H1 (cell line): ENCODE measurements around the gene TMEM150B. TPM values are rescaled to one million over a fixed set of nuclear protein-coding genes. Genes with fewer than 3 reads are reported as not detected.
A peak's percentile ranks its signal among the peaks of the same experiment; 100 is the strongest.

Experiments
- CTCF ChIA-PET: fragments of 300-600 bp; sonication (Branson Sonifier 250); formaldehyde crosslinking; loops from one replicate; lab custom pipeline; 2021; ENCODE audit not compliant: partially characterized antibody; lab: Charles Lee
- POLR2A ChIA-PET: fragments of 300-600 bp; sonication (Branson Sonifier 250); formaldehyde crosslinking; loops from one replicate; lab custom pipeline; 2021; ENCODE audit warnings: inconsistent platforms; ENCODE audit not compliant: partially characterized antibody; lab: Charles Lee
- DNase-seq, 2 experiments: peaks; one replicate each; pipeline versions ENCODE4 v3.0.0 to v3.0.0-alpha.2; 2010 to 2022; ENCODE audit warnings: low spot score in 2 of 2, low read depth in 1 of 2, mixed read lengths in 1 of 2
- FAIRE-seq: peaks from 2 replicates; lab custom pipeline; 2011; peaks lifted over from hg19 to GRCh38; lab: Jason Lieb, UNC
- H2AFZ ChIP-seq: 2 replicates; pipeline ENCODE4 v1.8.1; 2012; ENCODE audit warnings: low read length, inconsistent platforms
- H2AK5ac ChIP-seq: 2 replicates; pipeline ENCODE4 v1.6.1; 2013; ENCODE audit warnings: low read depth, low read length
- H2BK120ac ChIP-seq: replicated peaks from 2 replicates; pipeline ENCODE3; 2013; ENCODE audit warnings: low read depth, low read length, inconsistent platforms
- H2BK12ac ChIP-seq: 2 replicates; pipeline ENCODE4 v1.6.1; 2013; ENCODE audit warnings: low read depth, low read length
- H2BK15ac ChIP-seq: 2 replicates; pipeline ENCODE4 v1.6.1; 2013; ENCODE audit warnings: low read length
- H2BK20ac ChIP-seq: 2 replicates; pipeline ENCODE4 v1.6.1; 2013; ENCODE audit warnings: low read length
- H2BK5ac ChIP-seq: 2 replicates; pipeline ENCODE4 v1.6.1; 2013; ENCODE audit warnings: low read depth, low read length
- H3K14ac ChIP-seq: 2 replicates; pipeline ENCODE4 v1.6.1; 2013; ENCODE audit warnings: inconsistent platforms; ENCODE audit not compliant: insufficient read length
- H3K18ac ChIP-seq: 2 replicates; pipeline ENCODE4 v1.6.1; 2013; ENCODE audit warnings: low read length; ENCODE audit errors: extremely low read depth
- H3K23ac ChIP-seq: 2 replicates; pipeline ENCODE4 v1.6.1; 2013; ENCODE audit warnings: inconsistent platforms; ENCODE audit not compliant: insufficient read length
- H3K23me2 ChIP-seq: 2 replicates; pipeline ENCODE4 v1.6.1; 2013; ENCODE audit warnings: low read depth, low read length
- H3K27ac ChIP-seq: 2 replicates; pipeline ENCODE4 v1.6.1; 2011; ENCODE audit warnings: low read depth, low read length, inconsistent platforms
- H3K27me3 ChIP-seq, 4 experiments: replicated peaks in 1 of 4; 1 replicate in 1 of 4; 2 replicates in 3 of 4; pipeline versions ENCODE4 v1.6.1 to v1.8.1; 2011 to 2013; ENCODE audit warnings: low read length in 3 of 4, mild to moderate bottlenecking in 3 of 4, inconsistent platforms in 2 of 4, mixed read lengths in 2 of 4, moderate library complexity in 1 of 4; ENCODE audit not compliant: control insufficient read depth in 3 of 4, insufficient read depth in 3 of 4; ENCODE audit errors: extremely low read depth in 1 of 4
- H3K36me3 ChIP-seq, 4 experiments: 2 replicates each; pipeline versions ENCODE4 v1.6.1 to v1.8.1; 2011 to 2013; ENCODE audit warnings: mild to moderate bottlenecking in 4 of 4, low read length in 3 of 4, moderate library complexity in 2 of 4, control low read depth in 1 of 4, inconsistent platforms in 1 of 4; ENCODE audit not compliant: insufficient read depth in 4 of 4, control insufficient read depth in 2 of 4
- H3K4ac ChIP-seq: replicated peaks from 2 replicates; pipeline ENCODE3; 2013; ENCODE audit warnings: low read length, low read depth, mixed read lengths, inconsistent platforms; ENCODE audit not compliant: insufficient read length
- H3K4me1 ChIP-seq, 4 experiments: replicated peaks in 1 of 4; 1 replicate in 1 of 4; 2 replicates in 3 of 4; pipeline versions ENCODE4 v1.6.1 to v1.8.1; 2011 to 2013; ENCODE audit warnings: low read length in 3 of 4, inconsistent platforms in 2 of 4, mixed read lengths in 1 of 4; ENCODE audit not compliant: insufficient read depth in 4 of 4, control insufficient read depth in 3 of 4
- H3K4me2 ChIP-seq, 2 experiments: 2 replicates each; pipeline versions ENCODE4 v1.6.1 to v1.8.1; 2011 to 2013; ENCODE audit warnings: low read depth in 2 of 2, low read length in 2 of 2, control low read depth in 1 of 2, inconsistent platforms in 1 of 2, mild to moderate bottlenecking in 1 of 2; ENCODE audit not compliant: insufficient read depth in 1 of 2
- H3K4me3 ChIP-seq, 4 experiments: fragments of 200-600, 300-600 bp in 1 of 4; sonication (generic), shearing (Covaris generic), sonication (Bioruptor Twin) in 1 of 4; 2 replicates each; pipeline versions ENCODE4 v1.5.1 to v1.8.1; 2011 to 2016; ENCODE audit warnings: low read length in 4 of 4, low read depth in 3 of 4, control low read depth in 2 of 4, inconsistent platforms in 2 of 4, mild to moderate bottlenecking in 2 of 4, mixed read lengths in 1 of 4, moderate library complexity in 1 of 4; ENCODE audit not compliant: insufficient read depth in 2 of 4; ENCODE audit errors: extremely low read depth in 1 of 4
- H3K56ac ChIP-seq: replicated peaks from 2 replicates; pipeline ENCODE3; 2013; ENCODE audit warnings: low read depth, mild to moderate bottlenecking, mixed read lengths, low read length, inconsistent platforms; ENCODE audit not compliant: insufficient read length
- H3K79me1 ChIP-seq: 2 replicates; pipeline ENCODE4 v1.6.1; 2013; ENCODE audit warnings: low read depth, low read length, control low read depth
- H3K79me2 ChIP-seq, 2 experiments: 2 replicates each; pipeline versions ENCODE4 v1.6.1 to v1.8.1; 2012 to 2013; ENCODE audit warnings: low read length in 2 of 2, mild to moderate bottlenecking in 2 of 2, inconsistent platforms in 1 of 2; ENCODE audit not compliant: insufficient read depth in 2 of 2, control insufficient read depth in 1 of 2
- H3K9ac ChIP-seq, 4 experiments: replicated peaks in 1 of 4; 1 replicate in 1 of 4; 2 replicates in 3 of 4; pipeline versions ENCODE4 v1.6.1 to v1.8.1; 2011 to 2013; ENCODE audit warnings: low read depth in 3 of 4, low read length in 3 of 4, control low read depth in 2 of 4, mild to moderate bottlenecking in 2 of 4, moderate library complexity in 2 of 4, inconsistent platforms in 1 of 4; ENCODE audit errors: extremely low read depth in 1 of 4
- H3K9me3 ChIP-seq, 2 experiments: 2 replicates each; pipeline versions ENCODE4 v1.6.1 to v1.8.1; 2012 to 2013; ENCODE audit warnings: mild to moderate bottlenecking in 2 of 2, moderate library complexity in 2 of 2, control low read depth in 1 of 2, inconsistent platforms in 1 of 2, low read depth in 1 of 2, low read length in 1 of 2, mixed read lengths in 1 of 2; ENCODE audit not compliant: insufficient read depth in 2 of 2
- H4K20me1 ChIP-seq, 2 experiments: replicated peaks in 1 of 2; 2 replicates each; pipeline versions ENCODE3 to v1.8.1; 2011 to 2013; ENCODE audit warnings: inconsistent platforms in 2 of 2, low read length in 2 of 2, mild to moderate bottlenecking in 1 of 2; ENCODE audit not compliant: insufficient read depth in 2 of 2, control insufficient read depth in 1 of 2
- H4K5ac ChIP-seq: 2 replicates; pipeline ENCODE4 v1.6.1; 2013; ENCODE audit warnings: low read length, low read depth, mixed read lengths, inconsistent platforms; ENCODE audit not compliant: insufficient read length
- H4K8ac ChIP-seq: 2 replicates; pipeline ENCODE4 v1.8.0; 2013; ENCODE audit warnings: mild to moderate bottlenecking, moderate library complexity, low read length, inconsistent platforms; ENCODE audit not compliant: insufficient read depth; ENCODE audit errors: extremely low read depth
- H4K91ac ChIP-seq: replicated peaks from 2 replicates; pipeline ENCODE3; 2013; ENCODE audit warnings: low read length, mixed read lengths, inconsistent platforms; ENCODE audit not compliant: insufficient read length
- BRCA1 ChIP-seq: IDR thresholded peaks from 2 replicates; pipeline ENCODE4 v1.6.1; 2012; ENCODE audit warnings: low read depth, low read length, improper control_type of control experiment
- CEBPB ChIP-seq: IDR thresholded peaks from 2 replicates; pipeline ENCODE4 v1.6.1; 2012; ENCODE audit warnings: low read depth, low read length
- CTBP2 ChIP-seq: IDR thresholded peaks from 2 replicates; pipeline ENCODE4 v1.7.0; 2011; ENCODE audit warnings: borderline replicate concordance, mild to moderate bottlenecking, moderate library complexity, mixed read lengths, low read length; ENCODE audit not compliant: insufficient read depth, insufficient read length
- EZH2 ChIP-seq: fragments of 200-600 bp; sonication (generic); IDR thresholded peaks from 2 replicates; pipeline ENCODE4 v1.7.1; 2012; ENCODE audit warnings: low read depth, mild to moderate bottlenecking, moderate library complexity, low read length, inconsistent platforms; ENCODE audit not compliant: severe bottlenecking
- GTF2F1 ChIP-seq: IDR thresholded peaks from 2 replicates; pipeline ENCODE4 v1.6.1; 2012; ENCODE audit warnings: low read depth, low read length, improper control_type of control experiment, borderline replicate concordance
- JUND ChIP-seq: IDR thresholded peaks from 2 replicates; pipeline ENCODE4 v1.6.1; 2011; ENCODE audit warnings: mild to moderate bottlenecking, improper control_type of control experiment, low read length
- KDM5A ChIP-seq: fragments of 200-600 bp; IDR thresholded peaks from 2 replicates; pipeline ENCODE4 v1.7.1; 2012; ENCODE audit warnings: mild to moderate bottlenecking, low read length, inconsistent platforms, mixed read lengths
- NRF1 ChIP-seq: IDR thresholded peaks from 2 replicates; pipeline ENCODE4 v1.6.1; 2011; ENCODE audit warnings: mild to moderate bottlenecking, low read depth, low read length, improper control_type of control experiment
- RFX5 ChIP-seq: IDR thresholded peaks from 2 replicates; pipeline ENCODE4 v1.6.1; 2011; ENCODE audit warnings: low read depth, low read length, improper control_type of control experiment, borderline replicate concordance
- SAP30 ChIP-seq: fragments of 300-600 bp; sonication (generic); IDR thresholded peaks from 2 replicates; pipeline ENCODE4 v1.7.1; 2012; ENCODE audit warnings: low read length, moderate library complexity, mild to moderate bottlenecking, inconsistent platforms; ENCODE audit not compliant: insufficient read depth, insufficient replicate concordance
- SIX5 ChIP-seq: IDR thresholded peaks from 2 replicates; pipeline ENCODE4 v1.6.1; 2011; ENCODE audit warnings: mild to moderate bottlenecking, low read depth, low read length
- TAF1 ChIP-seq: IDR thresholded peaks from 2 replicates; pipeline ENCODE4 v1.6.1; 2011; ENCODE audit warnings: mild to moderate bottlenecking, low read depth, low read length
- TEAD4 ChIP-seq: IDR thresholded peaks from 2 replicates; pipeline ENCODE4 v1.6.1; 2012; ENCODE audit warnings: low read depth, low read length, inconsistent platforms, mixed read lengths
- YY1 ChIP-seq: IDR thresholded peaks from 2 replicates; pipeline ENCODE4 v1.6.1; 2011; ENCODE audit warnings: low read depth, mild to moderate bottlenecking, low read length
- WGBS, 2 experiments: shearing (Covaris generic) in 1 of 2; methylation state at CpG; one replicate each; pipeline versions ENCODE4 v1.1.6 to v1.1.7; 2013 to 2015; ENCODE audit warnings: low lambda C conversion rate in 2 of 2, mixed read lengths in 2 of 2, inconsistent platforms in 1 of 2, low coverage in 1 of 2, missing lambda C conversion rate in 1 of 2; ENCODE audit not compliant: insufficient replicate concordance in 2 of 2, insufficient coverage in 1 of 2, insufficient read length in 1 of 2; ENCODE audit errors: extremely low coverage in 1 of 2, missing lambda C conversion rate in 1 of 2; 5-methylcytosine and 5-hydroxymethylcytosine counted together
- polyA plus RNA-seq, 7 experiments: library from polyadenylated mRNA; depleted of rRNA in 3 of 7; stranded (reverse) in 5 of 7; unstranded in 2 of 7; fragments of >200 nt in 5 of 7; fragments of 200-250 nt in 2 of 7; gene quantifications; 1 replicate in 5 of 7; 2 replicates in 1 of 7; 4 replicates in 1 of 7; pipeline versions ENCODE4 v1.2.1 to v1.2.3, GENCODE V29; 2011 to 2013; ENCODE audit warnings: missing spikeins in 2 of 7, mixed read lengths in 2 of 7
- total RNA-seq: library from RNA; stranded (reverse); fragmentation: NEBNext Ultra II Directional; extraction: Animal tissue kit (Norgen Biotek cat#: 25700); gene quantifications from 2 replicates; pipeline ENCODE4 v1.2.1, GENCODE V29; 2021

The TMEM150B gene
- total and polyA plus RNA-seq, 2 of the 8 experiments (the other 6 are each of a cell fraction or from before 2014, with no cell fraction given): 0.41 to 0.91 TPM

GRCh38 chr19:55279340-55279739, 45.8 kb downstream of the TMEM150B start:
- Histone ChIP-seq H3K4me1 (peaks cover 3 to 19% (median 7%) of the 10 kb centered on the region in 4 experiments), H3K9ac (peak overlapping the region in 3 of 4 experiments; percentile 54 to 86 (median 86); a peak in 6 of 7 replicates), H3K4ac (no peak overlapping the region), H3K27me3 (no peaks in the 10 kb centered on the region), H4K20me1 (peaks cover 3 to 4% of the 10 kb centered on the region in 2 experiments), H2BK5ac (peak overlapping the region; percentile 90; the same call in 1 of the 2 replicates), H4K5ac (no peak overlapping the region), H2BK12ac (no peak overlapping the region), H3K36me3 (peaks cover 0 to 9% (median 4%) of the 10 kb centered on the region in 4 experiments; a peak in 5 of 8 replicates), H3K18ac (peak overlapping the region; percentile 32; the same call in 1 of the 2 replicates), H2AFZ (peak overlapping the region; percentile 87; the same call in 1 of the 2 replicates), H2AK5ac (no peak overlapping the region), H2BK20ac (no peak overlapping the region), H3K79me1 (peaks cover 4% of the 10 kb centered on the region; the same call in 1 of the 2 replicates), H3K4me3 (peak overlapping the region; percentile 71 to 98 (median 90)), H3K79me2 (peaks cover 3 to 6% of the 10 kb centered on the region in 2 experiments; a peak in 3 of 4 replicates), H3K9me3 (no peaks in the 10 kb centered on the region; a peak in 1 of 4 replicates), H2BK120ac (no peak overlapping the region), H3K27ac (peak overlapping the region; percentile 85), H3K23me2 (peaks cover 9% of the 10 kb centered on the region; the same call in 1 of the 2 replicates), H3K14ac (no peak overlapping the region), H3K56ac (no peak overlapping the region), H4K91ac (no peak overlapping the region), H2BK15ac (no peak overlapping the region), H4K8ac (peak overlapping the region; percentile 95; the same call in 1 of the 2 replicates), H3K4me2 (peak overlapping the region; percentile 86 to 87), H3K23ac (no peak overlapping the region)
- CTCF ChIA-PET: interaction anchor here (1.4 to 1.5 kb wide), 2 partner anchors 11 to 24 kb away, joined by 4 to 6 read pairs; no protein-coding TSS in a partner anchor
- POLR2A ChIA-PET: interaction anchor here (1.0 to 5.9 kb wide), 9 partner anchors 16 to 325 kb away, joined by 3 to 28 read pairs (median 5); partner anchors contain the start of genes PPP1R12C, PPP6R1 and UBE2S
- DNase-seq (no peak), FAIRE-seq (no peak)
- WGBS, 2 experiments: 5% methylated on average over 23 of the region's 23 CpGs; no CpG with 5 or more reads in 1 of the 2 experiments
- no peak for TF ChIP-seq SAP30
- no peak for TF ChIP-seq JUND
- no peak for TF ChIP-seq SIX5
- TF ChIP-seq BRCA1: no peak
- no peak for TF ChIP-seq GTF2F1
- TF ChIP-seq CEBPB: no peak
- no peak for TF ChIP-seq NRF1
- TF ChIP-seq YY1: no peak
- no peak for TF ChIP-seq TAF1
- no peak for TF ChIP-seq CTBP2
- no peak for TF ChIP-seq RFX5
- no peak for TF ChIP-seq TEAD4
- TF ChIP-seq KDM5A: no peak
- TF ChIP-seq EZH2: no peak
